HEK293 (cell line): ENCODE data around the gene DUS1L.

Experiments
- CTCF ChIP-seq: fragments of 450-650 bp; formaldehyde crosslinking; IDR thresholded peaks from 2 replicates; pipeline ENCODE4 v1.5.1; 2016; ENCODE audit warnings: missing biosample characterization, missing genetic modification characterization
- IKZF3 ChIP-seq: fragments of 450-650 bp; IDR thresholded peaks from 2 replicates; pipeline ENCODE4 v1.5.0; 2018; ENCODE audit warnings: missing biosample characterization, mild to moderate bottlenecking, missing genetic modification characterization, moderate library complexity
- MZF1 ChIP-seq: fragments of 450-650 bp; formaldehyde crosslinking; IDR thresholded peaks from 2 replicates; pipeline ENCODE4 v1.5.1; 2017; ENCODE audit warnings: missing biosample characterization, missing genetic modification characterization, borderline replicate concordance
- OSR2 ChIP-seq: fragments of 450-650 bp; formaldehyde crosslinking; IDR thresholded peaks from 2 replicates; pipeline ENCODE4 v1.5.1; 2016; ENCODE audit warnings: missing biosample characterization, missing genetic modification characterization
- PATZ1 ChIP-seq: fragments of 450-650 bp; formaldehyde crosslinking; IDR thresholded peaks from 2 replicates; pipeline ENCODE4 v1.5.1; 2016; ENCODE audit warnings: missing biosample characterization, missing genetic modification characterization
- PRDM1 ChIP-seq: fragments of 450-650 bp; formaldehyde crosslinking; IDR thresholded peaks from 2 replicates; pipeline ENCODE4; 2016; ENCODE audit warnings: missing biosample characterization, missing genetic modification characterization
- PRDM4 ChIP-seq: fragments of 450-650 bp; formaldehyde crosslinking; IDR thresholded peaks from 2 replicates; pipeline ENCODE4 v1.5.1; 2017; ENCODE audit warnings: missing biosample characterization, missing genetic modification characterization
- REST ChIP-seq: fragments of 450-650 bp; formaldehyde crosslinking; IDR thresholded peaks from 2 replicates; pipeline ENCODE4 v1.5.1; 2016; ENCODE audit warnings: missing biosample characterization, missing genetic modification characterization
- ZNF416 ChIP-seq: fragments of 450-650 bp; formaldehyde crosslinking; IDR thresholded peaks from 2 replicates; pipeline ENCODE4 v1.5.1; 2016; ENCODE audit warnings: missing biosample characterization, missing genetic modification characterization
- ZNF660 ChIP-seq: fragments of 450-650 bp; IDR thresholded peaks from 2 replicates; pipeline ENCODE4 v1.5.1; 2018; ENCODE audit warnings: missing biosample characterization, mild to moderate bottlenecking, missing genetic modification characterization
- ZNF704 ChIP-seq: fragments of 450-650 bp; formaldehyde crosslinking; IDR thresholded peaks from 2 replicates; pipeline ENCODE4 v1.5.1; 2016; ENCODE audit warnings: missing biosample characterization, missing genetic modification characterization
- ZNF785 ChIP-seq: fragments of 450-650 bp; formaldehyde crosslinking; IDR thresholded peaks from 2 replicates; pipeline ENCODE4 v1.5.1; 2016; ENCODE audit warnings: missing biosample characterization, missing genetic modification characterization
- ZSCAN18 ChIP-seq: fragments of 450-650 bp; formaldehyde crosslinking; IDR thresholded peaks from 2 replicates; pipeline ENCODE4 v1.5.1; 2016; ENCODE audit warnings: missing biosample characterization, missing genetic modification characterization

GRCh38 chr17:82065193-82065637 is 389 bp downstream of the DUS1L start:
- no peak; the same call in 1 of the 2 replicates for TF ChIP-seq CTCF (tag by site-specific recombination)
- no peak for TF ChIP-seq ZNF785 (tag by site-specific recombination)
- TF ChIP-seq ZNF416 (tag by site-specific recombination) = no peak
- TF ChIP-seq REST (tag by site-specific recombination) = no peak
- TF ChIP-seq ZSCAN18 (tag by site-specific recombination) = no peak
- no peak for TF ChIP-seq PRDM4 (tag by site-specific recombination)
- no peak for TF ChIP-seq IKZF3 (tag by site-specific recombination)
- TF ChIP-seq PATZ1 (tag by site-specific recombination) = no peak
- TF ChIP-seq MZF1 = no peak
- TF ChIP-seq ZNF660 (tag by site-specific recombination) = no peak
- no peak for TF ChIP-seq ZNF704 (tag by site-specific recombination)
- no peak for TF ChIP-seq OSR2
- TF ChIP-seq PRDM1 = no peak
